ENCODE results near the gene IFT80. TPM values are rescaled to one million over a fixed set of nuclear protein-coding genes. Genes with fewer than 3 reads are reported as not detected.

IFT80 gene
- total RNA-seq, 3 donors from 2014 or later, result 13.2 to 18.3 (median 16.2) TPM

- TF ChIP-seq, protein P1, sequence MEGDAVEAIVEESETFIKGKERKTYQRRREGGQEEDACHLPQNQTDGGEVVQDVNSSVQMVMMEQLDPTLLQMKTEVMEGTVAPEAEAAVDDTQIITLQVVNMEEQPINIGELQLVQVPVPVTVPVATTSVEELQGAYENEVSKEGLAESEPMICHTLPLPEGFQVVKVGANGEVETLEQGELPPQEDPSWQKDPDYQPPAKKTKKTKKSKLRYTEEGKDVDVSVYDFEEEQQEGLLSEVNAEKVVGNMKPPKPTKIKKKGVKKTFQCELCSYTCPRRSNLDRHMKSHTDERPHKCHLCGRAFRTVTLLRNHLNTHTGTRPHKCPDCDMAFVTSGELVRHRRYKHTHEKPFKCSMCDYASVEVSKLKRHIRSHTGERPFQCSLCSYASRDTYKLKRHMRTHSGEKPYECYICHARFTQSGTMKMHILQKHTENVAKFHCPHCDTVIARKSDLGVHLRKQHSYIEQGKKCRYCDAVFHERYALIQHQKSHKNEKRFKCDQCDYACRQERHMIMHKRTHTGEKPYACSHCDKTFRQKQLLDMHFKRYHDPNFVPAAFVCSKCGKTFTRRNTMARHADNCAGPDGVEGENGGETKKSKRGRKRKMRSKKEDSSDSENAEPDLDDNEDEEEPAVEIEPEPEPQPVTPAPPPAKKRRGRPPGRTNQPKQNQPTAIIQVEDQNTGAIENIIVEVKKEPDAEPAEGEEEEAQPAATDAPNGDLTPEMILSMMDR (IDR thresholded peaks at IDR 0.05), result no peak
- ATAC-seq (no peak), DNase-seq (no peak)
- Histone ChIP-seq H3K36me3 (ENCODE audit: low read depth) (no peaks in the 10 kb centered on the region), H3K4me3 (no peak overlapping the region), H3K4me1 (ENCODE audit: low read depth) (no peaks in the 10 kb centered on the region), H3K9me3 (no peaks in the 10 kb centered on the region)
- intact Hi-C loops (cut with DNase I, micrococcal nuclease), result no loop called here
Measured at GRCh38 chr3:160376681-160377080, 22.3 kb downstream of the IFT80 start.

DNA sequence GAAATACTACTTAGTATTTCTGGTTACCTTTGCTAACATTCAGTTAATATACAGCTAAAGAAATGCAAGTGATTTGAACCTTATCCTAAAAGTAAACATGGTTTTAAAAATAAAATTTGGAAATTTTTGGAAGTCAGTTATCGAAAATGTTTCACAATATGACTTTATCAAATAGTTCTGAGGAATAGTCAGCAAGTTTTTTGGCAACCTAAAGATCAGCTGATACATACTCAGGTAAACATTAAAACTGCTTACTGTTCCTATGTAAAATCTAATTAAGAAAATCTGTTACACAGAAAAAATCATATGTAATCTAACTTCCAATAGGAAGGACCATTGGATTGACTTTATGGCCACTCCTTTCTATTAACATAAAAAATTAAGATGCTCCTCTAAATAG is 24.1 kb downstream of the IFT80 start:
- H3K4me3 ChIP-seq, result no peak overlapping the region
- no peaks in the 10 kb centered on the region for H3K4me1 ChIP-seq (ENCODE audit: low read depth)
- intact Hi-C loops (cut with DNase I, micrococcal nuclease), result no loop called here
- H3K9me3 ChIP-seq, result no peaks in the 10 kb centered on the region
- no peaks in the 10 kb centered on the region for H3K36me3 ChIP-seq (ENCODE audit: low read depth)
- DNase-seq (no peak), ATAC-seq (no peak)
- TF ChIP-seq, protein P1 (IDR thresholded peaks at IDR 0.05), result no peak

- TF ChIP-seq, protein P1 (IDR thresholded peaks at IDR 0.05), result no peak
- no peaks in the 10 kb centered on the region for H3K4me1 ChIP-seq (ENCODE audit: low read depth)
- intact Hi-C loops (cut with DNase I, micrococcal nuclease), result no loop called here
- H3K4me3 ChIP-seq, result no peak overlapping the region
- H3K9me3 ChIP-seq, result no peaks in the 10 kb centered on the region
- ATAC-seq, result no peak
- H3K36me3 ChIP-seq (ENCODE audit: low read depth), result no peaks in the 10 kb centered on the region
- no peak for DNase-seq
Measured at GRCh38 chr3:160374472-160374871, 24.6 kb downstream of the IFT80 start.

DNA sequence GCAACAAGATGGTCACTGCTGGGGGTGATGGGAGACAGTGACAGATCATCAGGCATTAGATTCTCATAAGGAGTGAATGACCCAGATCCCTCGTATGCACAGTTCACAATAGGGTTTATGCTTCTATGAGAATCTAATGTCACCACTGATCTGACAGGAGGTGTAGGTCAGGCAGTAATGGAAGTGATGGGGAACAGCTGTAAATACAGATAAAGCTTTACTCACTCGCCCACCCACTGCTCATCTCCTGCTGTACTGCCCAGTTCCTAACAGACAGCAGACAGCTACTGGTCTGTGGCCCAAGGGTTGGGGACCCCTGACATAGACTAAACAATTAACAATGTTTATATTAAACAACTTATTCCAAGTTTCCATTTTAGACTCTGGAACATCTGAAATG is 25.4 kb downstream of the IFT80 start:
- Histone ChIP-seq H3K9me3 (no peaks in the 10 kb centered on the region), H3K4me1 (ENCODE audit: low read depth) (no peaks in the 10 kb centered on the region), H3K4me3 (no peak overlapping the region), H3K36me3 (ENCODE audit: low read depth) (no peaks in the 10 kb centered on the region)
- ATAC-seq (no peak), DNase-seq (no peak)
- intact Hi-C loops (cut with DNase I, micrococcal nuclease), result no loop called here
- TF ChIP-seq, protein P1 (IDR thresholded peaks at IDR 0.05), result no peak

GRCh38 chr3:160372780-160373179 is 26.2 kb downstream of the IFT80 start:
- Histone ChIP-seq H3K9me3 (no peaks in the 10 kb centered on the region), H3K36me3 (ENCODE audit: low read depth) (no peaks in the 10 kb centered on the region), H3K4me3 (no peak overlapping the region), H3K4me1 (ENCODE audit: low read depth) (no peaks in the 10 kb centered on the region)
- DNase-seq (no peak), ATAC-seq (no peak)
- TF ChIP-seq, protein P1 (IDR thresholded peaks at IDR 0.05), result no peak
- intact Hi-C loops (cut with DNase I, micrococcal nuclease), result no loop called here

All from mucosa of descending colon (tissue), 3 donors.